Vagina (tissue), 2 donors: ENCODE measurements around the gene ANO8.

Experiments used
- POLR2A ChIP-seq, 2 donors: fragments of 450-650 bp; IDR thresholded peaks; one replicate each; pipeline ENCODE4 v1.6.1; 2017; ENCODE audit warnings: antibody characterized with exemption in 2 of 2, mild to moderate bottlenecking in 2 of 2, moderate library complexity in 2 of 2
- POLR2AphosphoS5 ChIP-seq, 2 donors: sonication (generic); formaldehyde crosslinking; IDR thresholded peaks; one replicate each; pipeline ENCODE4 v1.9.0; 2017; ENCODE audit warnings: antibody characterized with exemption in 2 of 2, mild to moderate bottlenecking in 2 of 2, low read depth in 1 of 2; ENCODE audit not compliant: insufficient read depth in 1 of 2

DNA sequence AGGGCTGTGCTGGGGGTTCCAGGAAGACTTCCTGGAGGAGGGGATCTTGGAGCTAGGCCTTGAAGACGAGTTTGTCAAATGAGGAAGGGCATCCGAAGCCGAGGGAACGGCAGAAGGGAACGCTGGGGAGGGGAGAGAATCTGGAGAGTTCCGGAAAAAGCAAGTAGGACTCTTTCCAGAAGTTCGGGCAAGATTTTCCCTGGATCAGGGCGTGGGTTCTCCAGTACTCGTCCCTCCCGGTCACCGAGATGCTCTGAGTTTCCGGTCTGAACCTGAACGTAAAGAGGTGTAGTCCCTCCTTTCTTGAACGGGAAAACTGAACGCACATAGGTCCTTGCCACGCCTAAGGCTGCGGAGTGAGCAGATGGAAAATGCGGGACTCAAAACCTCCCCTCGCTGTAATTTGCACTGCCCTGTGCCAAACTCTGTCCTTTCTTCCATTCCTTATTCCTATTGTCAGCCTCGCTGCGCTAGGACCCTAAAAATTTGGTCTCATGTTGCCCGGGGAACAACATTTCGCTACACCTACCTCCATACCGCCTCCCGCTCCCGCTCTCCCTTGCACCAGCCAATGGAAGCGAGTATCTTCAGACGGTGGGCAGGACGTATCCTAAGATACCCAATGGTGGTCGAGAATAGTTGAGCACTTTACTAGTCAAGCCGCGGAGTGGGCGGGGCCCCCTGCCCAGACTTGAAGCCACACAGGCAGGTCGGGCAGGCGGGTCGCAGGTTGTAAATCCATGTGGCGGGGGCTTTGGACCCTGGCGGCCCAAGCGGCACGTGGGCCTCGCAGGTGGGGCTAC is 2.4 kb upstream of the ANO8 start, which contains the start of gene GTPBP3:
- peak; percentile 66 to 91 for TF ChIP-seq POLR2AphosphoS5 (IDR thresholded peaks at IDR 0.05; ENCODE audit: insufficient read depth in 1 of 2, low read depth in 1 of 2)
- TF ChIP-seq POLR2A (IDR thresholded peaks at IDR 0.05), result no peak
